GM19238 (cell line): Measurements from ENCODE around the gene RAI1.

Experiments used
- DNase-seq: peaks from one replicate; pipeline ENCODE4 v3.0.0; 2011; ENCODE audit warnings: low spot score; ENCODE audit not compliant: insufficient read length

The RAI1 gene

DNA sequence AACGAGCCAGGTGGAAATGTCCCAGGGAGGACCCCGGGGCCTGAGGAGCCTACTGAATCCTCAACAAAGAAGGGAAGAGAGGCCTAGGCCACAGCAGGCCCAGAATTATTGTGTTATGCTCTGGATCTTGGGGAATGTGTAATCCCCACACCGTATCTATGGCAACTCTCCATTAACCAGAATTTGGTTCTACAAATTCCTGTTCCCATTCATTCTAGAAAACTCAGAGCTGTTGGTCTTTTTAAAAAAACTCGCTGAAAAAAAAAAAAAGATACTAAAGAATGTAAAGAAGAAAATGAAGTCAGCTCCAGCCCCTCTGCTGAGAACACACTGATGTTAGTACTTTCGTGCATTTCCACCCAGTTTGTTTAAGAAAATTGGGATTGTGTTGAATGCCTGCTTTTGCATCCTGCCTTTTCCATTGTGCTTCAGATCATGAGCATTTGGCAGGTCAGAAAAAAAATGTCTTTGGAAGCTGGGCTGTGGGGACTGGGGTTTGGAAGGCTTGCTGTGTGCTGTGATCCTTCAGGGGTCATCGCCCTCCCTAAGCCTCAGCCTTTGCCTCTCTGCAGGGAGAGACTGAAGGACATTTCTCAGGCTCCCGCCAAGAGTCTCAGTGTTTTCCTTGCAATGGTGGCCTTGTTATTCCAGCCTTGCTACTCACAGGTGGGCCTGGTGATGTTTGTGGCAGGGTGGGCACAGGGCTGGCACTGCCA, 86.1 kb downstream of the RAI1 start:
- DNase-seq, result no peak

DNA sequence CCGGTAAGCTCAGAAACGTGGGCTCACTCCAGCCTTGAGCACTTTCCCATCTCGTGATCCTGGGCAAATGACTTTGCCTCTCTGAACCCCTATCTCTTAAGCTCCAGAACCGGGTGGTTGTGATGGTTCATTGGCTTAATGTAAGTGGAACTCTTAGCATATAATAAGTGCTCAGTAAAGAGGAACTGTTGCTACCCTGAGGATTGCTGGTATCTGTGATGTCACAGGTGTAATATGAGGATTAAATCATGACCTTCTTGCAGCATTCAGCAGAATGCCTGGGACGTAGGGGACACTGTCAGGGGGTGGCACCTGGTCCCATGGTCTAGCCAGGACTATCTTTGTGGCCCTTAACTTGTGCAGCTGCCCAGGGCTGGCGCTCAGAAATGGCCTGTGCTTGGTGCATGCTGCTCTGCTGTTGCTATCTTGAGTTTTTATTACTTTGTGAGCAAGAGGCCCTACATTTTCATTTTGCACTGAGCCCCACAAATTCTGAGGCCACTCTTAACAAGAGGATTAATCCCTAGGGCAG, 86.7 kb downstream of the RAI1 start:
- no peak for DNase-seq

DNA sequence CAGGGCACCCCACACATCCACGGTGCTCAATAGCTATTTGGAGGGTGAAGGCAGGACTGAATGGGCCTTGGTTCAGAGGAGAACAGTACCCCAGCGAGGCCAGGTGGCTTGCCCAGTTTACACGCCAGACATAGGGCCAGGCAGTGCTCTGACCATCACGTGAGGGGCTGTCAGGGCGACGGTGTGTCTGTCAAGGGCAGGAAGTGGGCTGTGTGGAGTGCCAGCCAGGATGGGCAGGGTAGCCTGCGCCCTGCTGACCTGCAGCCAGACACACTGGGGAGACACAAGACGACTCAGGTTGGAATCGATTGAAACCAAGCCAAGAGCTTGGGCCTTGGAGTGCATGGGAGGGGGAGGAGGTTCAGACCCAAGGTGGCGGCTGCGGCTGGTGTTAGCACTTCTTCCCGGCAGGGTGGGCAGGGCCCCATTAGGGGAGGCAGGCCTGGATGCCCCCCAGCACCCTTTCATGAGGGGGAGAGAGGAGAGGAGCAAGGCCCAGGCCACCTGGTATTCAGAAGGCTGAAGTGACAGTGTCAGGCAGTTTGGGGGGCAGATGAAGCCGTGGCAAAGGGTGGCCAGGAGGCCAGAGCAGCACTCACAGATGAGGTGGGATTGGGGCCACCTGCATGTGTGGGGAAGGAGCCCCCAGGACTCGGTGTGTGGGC, 87.3 kb downstream of the RAI1 start:
- DNase-seq, result no peak

DNA sequence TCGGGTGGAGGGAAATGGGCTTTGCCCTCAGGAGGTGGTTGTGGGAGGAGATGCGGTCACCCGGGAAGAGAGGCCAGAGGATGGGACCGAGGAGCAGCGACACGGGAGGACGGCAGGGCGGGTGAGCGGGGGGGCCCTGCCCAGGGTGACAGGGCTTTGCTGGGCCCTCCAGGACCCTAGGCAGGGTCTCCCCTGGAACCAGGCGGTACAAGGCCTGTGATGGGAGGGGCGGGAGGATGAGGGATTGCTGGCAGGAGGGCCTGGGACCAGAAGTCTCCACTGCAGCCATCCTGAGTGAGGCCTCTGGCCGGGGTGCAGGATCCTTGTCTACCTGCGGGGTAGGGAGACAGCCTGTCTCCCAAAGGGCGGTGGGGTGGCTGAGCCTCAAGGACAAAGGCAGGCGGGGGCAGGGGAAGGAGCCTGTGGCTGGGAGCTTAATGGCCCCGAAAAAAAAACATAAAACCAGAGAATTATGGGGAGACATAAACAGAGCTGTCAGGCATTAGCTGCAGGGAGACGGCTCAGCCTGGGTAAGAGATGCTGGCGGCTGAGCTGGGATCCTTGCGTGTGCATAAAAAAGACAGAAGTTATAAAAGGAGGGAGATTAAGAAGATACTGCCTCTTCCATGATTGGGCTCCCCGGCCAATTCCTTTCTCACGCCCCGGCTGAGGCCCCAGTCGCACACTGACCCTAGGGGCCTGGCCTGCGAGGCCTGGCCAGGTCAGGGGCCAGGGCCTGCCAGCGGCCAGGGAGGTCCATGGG, 88.8 kb downstream of the RAI1 start:
- no peak for DNase-seq

DNA sequence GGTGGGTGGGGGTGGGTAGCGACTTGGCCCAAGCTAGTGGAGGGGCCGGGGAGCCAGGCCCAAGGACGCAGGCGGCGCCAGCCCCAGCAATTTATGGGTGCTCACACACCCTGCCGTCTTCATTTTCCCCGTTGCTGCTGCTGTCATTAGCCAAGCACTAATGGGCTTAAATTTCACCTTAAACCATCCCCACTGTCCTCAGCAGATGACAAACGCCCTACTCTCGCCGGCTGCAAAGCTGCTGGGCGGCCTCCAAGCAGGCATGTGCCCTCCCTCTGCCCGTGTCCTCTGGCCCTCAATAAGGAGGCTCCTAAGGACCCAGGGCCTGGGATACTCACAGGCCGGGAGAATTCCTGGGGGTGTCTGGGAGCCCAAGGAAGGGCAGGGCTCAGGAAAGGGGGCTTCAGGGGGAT, 89.4 kb downstream of the RAI1 start:
- no peak for DNase-seq

DNA sequence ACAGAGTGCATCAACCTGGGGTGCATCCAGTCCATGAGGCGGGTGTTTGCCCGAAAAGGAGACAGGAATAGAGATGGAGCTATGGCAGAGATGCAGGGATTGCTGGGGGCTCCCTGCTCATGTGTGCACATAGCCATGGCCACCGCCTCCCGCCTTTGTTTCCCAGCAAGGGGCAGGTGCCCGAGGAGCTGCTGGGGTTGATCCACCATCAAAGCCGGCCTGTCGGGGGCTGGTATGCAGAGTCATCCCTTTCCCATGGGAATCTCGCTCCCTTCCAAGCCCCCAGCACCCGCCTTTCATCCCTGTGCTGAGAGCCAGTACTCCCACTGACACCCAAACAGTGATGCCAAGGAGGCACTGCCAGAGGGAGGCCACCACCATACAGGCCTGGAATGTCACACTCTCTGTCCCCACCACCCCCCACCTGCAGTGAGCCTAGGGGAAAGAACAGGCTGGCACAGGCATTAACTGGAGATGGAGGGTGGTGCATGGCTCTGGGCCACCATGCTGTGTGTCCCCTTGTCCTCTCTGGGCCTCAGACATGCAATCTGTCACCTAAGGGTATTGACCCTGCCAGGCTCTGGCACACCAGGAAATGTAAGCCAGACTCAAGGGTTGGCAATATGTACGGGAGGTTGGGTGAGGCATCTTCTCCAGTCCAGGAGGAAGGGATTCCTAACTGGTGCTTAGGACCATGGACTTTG, 90.4 kb downstream of the RAI1 start:
- DNase-seq, result no peak

DNA sequence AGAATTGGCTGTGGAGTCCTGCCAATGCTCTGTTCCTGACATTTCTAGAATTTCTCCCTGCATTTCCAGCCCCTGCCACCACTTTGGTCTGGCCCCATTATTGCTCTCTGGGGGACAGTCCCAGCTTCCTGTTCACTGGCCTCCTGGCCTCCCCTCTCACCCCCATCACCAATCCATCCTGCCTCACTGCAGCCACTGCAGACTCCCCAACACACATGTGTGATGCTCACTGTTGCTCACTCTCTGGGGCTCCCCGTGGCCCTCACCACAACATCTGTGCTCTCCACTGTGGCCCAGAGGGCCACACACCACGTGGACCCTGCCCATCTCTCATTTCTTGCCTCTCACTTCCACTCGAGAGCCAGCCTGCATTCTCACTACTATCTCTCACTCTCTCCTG, 91.0 kb downstream of the RAI1 start:
- no peak for DNase-seq

DNA sequence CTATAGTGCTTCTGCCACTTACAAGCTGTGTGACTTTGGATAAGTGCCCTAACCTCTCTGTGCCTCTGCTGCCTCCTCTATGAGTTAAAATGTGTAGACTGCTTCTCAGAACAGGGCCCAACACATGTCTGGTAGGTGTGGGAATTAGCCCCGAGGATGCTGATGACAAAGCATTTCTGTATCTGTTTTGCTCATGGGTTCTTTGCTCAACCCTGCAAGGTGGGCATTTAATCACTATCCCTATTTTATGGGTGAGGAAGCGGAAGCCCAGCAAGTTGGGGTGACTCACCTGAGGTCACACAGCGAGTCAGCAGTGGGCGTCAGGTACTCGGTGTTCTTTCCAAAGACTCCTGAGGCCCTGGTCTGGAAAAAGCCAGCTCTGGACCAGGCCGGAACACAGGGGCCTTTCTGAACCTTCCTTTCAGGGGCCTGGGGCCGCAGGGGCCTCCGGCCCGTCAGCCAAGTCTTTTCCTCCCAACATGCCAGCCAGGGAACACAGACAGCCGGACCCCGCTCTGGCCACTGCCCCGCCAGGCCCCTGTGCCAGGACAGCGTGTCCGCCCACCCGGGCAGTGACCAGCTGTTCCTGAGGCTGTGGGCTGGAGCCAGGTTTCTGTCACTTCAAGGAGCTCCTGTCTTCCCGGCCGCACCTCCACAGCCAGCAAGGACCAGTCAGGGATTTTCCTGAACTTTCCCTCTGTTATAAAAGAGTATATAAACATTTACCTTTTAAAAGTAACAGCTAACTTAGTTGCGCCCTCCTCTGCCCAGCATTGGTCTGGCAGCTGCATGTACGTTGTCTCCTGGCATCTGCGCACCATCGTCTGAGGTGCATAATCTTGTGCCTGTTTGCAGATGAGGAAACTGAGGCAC, 93.0 kb downstream of the RAI1 start:
- no peak for DNase-seq

DNA sequence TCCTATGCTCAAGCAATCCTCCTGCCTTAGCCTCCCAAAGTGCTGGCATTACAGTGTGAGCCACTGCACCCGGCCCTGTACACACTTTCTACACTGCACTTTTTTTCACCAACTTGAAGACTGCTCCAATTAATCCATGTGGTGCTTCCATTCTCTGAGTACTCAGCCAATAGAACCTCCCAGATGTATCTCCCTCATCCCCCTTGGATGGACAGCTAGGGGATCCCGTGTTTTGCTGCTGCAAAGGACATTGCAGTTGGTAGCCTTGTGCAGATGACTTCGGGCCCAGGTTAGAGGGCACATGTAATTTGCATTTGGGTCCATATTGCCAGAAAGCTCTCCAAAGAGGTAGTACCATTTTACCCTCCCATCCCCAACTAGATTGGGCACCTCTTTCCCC, 95.6 kb downstream of the RAI1 start:
- DNase-seq, result no peak

DNA sequence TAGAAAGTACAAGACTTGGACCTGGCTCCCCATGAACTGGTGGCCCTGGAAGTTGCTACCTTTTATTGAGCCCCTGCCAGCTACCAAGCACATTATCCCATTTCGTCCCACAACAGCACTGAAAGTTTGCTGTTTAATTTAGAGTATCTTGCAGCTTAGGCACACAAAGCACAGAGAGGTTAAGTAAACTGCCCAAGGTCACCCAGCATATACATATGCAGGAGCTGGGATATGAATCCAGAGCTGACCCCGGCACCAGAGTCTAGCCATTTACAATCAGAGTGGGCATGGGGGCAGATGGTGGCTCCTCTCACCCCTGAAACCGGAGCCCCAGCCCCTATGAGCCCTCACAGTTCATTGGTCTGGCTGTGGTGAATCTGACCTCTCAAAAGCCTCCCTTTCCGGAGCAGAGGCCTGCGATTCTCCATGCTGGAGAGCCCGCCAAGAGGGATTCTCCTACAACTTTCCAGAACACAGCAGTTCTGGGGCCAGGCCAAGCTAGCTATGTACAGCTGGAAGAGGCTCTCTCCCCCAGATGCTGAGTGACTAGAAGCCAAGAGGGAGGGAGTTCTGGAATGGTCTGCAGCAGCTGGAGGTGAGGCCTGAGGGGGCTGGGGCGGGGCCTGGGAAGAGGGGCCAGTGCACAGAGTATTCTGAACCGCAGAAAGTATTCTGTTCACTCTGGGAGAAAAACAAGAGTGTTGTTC, 97.2 kb downstream of the RAI1 start:
- DNase-seq, result no peak

DNA sequence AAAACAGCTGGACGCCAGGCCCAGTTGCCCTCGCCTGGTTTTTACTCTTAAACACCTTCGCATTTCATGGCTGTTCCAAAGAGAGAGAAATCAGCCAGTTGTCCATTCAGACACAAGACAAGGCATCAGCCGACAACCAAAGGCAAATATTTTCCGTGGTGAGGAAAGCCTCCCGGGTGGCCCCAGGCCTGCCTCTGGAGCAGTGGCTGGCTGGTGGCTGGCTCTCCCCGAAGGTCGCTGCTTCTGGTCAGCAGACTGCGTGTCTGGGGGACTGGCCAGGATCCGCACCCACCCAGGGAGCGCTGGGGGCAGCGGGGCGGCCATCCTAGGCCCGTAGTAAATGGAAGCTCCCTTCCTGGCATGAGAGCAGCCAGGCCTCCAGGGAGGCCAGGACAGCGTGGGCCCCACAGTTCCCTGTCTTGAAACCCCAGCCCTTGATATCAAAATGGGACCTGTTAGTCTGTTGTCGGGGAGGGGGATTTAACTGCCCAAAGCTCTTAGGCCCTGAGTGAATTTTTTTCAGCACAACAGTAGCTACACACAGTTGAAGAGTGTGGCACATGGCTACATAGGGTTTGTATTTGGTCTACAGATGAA, 97.9 kb downstream of the RAI1 start:
- DNase-seq, result no peak

DNA sequence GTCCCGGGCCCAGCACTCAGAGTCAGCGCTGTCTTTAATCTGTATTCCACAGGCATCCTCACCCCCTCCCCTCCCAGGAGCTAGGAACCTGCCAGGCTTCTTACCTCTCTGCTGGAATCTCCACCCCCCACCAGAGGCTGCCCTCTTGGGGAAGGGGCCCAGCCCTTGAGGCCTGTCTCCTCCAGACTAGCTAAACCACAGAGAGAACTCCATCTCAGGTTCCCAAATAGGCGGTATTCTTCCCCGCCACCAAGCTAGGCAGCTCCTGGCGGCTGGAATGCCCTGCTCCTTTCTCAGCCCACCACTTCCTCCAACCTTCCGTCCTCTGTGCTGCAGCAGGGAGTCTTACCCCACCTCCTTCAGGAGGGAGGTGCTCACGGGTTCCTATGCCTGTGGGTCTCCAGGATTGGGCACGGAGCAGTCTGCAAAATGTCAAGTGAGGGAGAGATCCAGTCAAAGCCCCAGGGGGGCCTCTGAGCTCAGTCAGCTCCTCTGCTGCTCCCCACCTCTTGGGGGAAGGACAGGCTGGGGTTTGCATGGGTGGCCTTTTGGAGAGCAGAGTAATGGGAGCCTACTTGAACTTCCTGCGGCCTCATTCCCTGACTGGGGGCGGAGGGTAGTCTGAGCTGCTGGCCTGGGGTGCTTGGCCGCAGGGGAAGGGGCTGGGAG, 99.8 kb downstream of the RAI1 start:
- no peak for DNase-seq

DNA sequence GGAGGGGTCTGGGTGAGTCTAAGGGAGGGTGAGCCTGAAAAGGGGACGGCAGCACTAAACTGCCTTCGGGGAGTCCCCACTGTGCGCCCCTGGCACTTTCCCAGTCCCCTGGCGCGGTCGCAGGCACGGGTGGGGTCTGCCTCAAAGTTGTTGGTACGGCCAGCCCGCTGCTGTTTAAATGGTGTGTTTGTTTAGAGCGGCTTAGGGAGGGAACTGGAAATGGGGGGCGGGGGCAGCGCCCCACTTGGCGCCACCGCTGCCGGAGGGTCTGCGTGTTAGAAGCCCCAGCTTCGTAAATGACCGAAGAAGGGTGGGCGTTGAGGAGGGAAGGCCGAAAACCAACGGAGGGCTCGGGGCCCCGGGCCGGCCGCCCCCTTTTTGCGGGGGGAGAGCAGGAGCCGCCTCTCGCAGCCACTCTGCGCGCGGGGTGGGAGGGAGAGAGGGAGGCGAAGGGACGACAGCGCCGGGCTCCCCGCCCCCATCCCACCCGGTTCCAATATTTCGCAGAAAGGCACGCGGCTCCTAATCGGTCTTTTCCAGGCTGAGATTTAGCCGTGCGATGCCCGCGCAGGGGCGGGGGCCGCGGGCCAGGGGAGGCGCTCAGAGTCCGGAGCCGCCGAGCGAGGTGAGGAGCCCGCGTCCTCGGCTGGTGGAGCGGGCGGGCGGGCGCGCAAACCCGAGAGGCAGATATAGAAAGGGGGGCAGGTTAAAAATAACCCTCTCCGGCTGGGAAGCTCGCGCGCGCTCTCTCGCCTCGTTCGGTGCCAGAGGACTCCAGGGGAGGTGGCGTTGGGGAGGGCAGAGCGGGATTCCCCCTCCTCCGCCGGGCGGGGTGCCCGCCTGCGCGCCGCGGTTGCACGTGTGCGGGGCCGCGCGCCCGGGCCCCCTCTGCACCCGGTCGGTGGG, 100.6 kb downstream of the RAI1 start:
- DNase-seq, result no peak

DNA sequence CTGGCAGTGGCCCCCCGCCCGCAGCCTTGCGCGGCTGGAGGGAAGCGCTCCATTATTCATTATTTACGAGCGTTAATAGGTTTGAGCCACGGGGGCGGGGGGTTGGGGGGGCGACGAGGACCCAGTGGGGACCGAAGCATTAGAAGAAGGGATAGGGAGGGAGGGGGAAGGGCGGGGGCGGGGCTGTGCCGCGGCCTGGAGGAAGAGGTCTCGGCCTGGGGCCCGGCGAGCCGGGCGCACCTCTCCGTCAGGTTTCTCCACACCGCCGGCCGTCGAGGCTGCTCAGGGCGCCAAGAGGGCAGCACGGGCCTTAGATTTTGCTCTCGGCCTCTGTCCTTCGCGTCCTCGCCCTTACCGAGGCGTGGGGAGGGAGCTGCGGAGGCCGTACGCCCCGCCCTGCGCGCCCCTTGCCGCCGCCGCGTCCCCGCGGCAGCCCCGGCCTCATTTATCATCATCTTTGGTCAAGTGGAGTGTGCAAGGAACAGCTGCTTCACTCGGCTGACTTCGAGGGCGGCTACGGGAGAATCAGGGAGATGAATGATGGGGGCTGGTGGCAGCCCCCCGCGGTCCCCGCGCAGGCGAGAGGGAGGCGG, 101.4 kb downstream of the RAI1 start:
- no peak for DNase-seq

DNA sequence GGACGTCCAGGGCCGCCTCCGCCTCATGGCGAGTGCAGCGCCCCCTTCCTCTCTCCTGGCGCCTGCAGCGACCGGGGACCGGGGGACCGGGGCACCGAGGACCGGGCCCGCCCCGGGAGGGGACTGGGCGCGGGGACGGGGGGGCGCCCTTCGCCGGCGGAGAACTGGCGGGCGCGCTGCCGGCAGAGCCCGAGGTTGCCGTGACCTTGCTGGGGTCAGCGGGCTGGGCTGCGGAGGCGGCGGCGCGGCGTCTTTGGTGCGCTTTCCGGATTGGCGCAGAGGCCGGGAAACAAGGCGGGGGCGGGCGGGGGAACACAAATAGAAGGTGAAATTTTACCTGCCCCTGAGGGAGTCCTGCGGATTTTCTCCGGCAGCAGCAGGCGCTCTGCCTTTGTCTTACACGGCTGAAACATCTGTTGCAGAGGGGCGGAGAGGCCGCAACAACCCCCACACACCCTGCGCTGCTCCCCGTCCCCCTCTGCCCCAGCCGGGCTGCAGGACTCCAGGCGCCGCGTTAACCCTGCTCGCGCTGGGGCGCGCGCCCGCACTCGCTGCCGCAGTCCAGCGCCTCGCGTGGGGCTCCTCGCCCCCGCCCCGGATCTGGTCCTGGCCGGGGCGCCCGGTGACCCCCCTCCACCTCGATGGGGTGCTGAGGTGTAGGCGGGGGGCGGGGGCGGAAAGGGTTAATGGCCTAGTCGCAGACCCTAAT, 102.0 kb downstream of the RAI1 start:
- DNase-seq, result peak; percentile 58

DNA sequence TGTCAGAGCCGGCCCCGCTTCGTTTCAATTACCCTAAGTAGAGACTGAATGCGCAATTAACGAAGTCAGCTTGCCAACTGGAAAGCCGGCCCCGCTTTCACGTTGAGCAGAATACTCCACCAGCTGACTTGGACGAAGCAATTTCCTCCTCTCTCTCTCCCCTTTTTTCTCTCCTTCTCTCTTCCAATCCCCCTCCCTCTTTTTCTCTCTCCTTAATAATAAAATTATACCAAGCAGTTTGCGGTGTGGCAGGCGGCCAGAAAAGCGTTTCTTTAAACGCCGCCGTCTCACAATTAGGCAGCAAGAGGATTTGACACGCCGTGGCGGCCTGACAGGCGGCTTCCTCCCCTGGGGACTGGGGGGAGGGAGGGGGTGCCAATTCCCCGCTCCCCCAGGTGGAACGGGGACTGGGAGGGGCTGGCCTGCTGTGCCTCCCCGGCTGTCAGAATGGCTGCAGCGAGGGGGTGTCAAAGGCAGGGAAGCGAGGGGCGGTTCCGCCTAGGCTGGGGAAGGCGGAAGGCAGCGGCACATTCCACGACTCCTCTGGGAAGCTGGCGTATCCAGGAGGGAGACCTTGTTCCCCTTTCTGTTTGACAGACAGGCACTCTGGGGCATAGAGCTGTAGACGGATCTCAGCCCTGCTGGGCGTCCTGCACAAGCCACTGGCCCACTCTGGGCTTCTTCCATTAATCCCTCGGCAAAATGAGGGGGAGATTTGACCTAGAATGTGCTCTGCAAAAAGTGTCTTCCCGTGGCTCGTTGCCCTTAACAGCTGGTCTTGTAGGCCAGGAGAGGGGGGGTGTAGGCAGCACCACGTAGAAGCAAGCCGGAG, 102.8 kb downstream of the RAI1 start:
- peak; percentile 60 for DNase-seq
